GM18511 (cell line): ENCODE data around the gene ADNP.
"Not testable (repeated sequence)": the region's sequence is repeated elsewhere in the genome, so short reads cannot be mapped to it uniquely, and the experiment has no call there.

Experiments
- ATAC-seq: cut with Tn5 transposase; IDR thresholded peaks from one replicate; pipeline ENCODE4 v1.9.1; 2021; ENCODE audit warnings: mild to moderate bottlenecking, moderate library complexity; ENCODE audit not compliant: unreplicated experiment

ADNP gene

GRCh38 chr20:50903353-50904051 lies 27.7 kb downstream of the ADNP start:
- no peak for ATAC-seq

GRCh38 chr20:50901301-50901700 lies 29.9 kb downstream of the ADNP start:
- ATAC-seq, result no peak

GRCh38 chr20:50900261-50900660 lies 31.0 kb downstream of the ADNP start:
- no peak for ATAC-seq

- no peak for ATAC-seq
Observed at GRCh38 chr20:50898475-50898874, 32.8 kb downstream of the ADNP start.

- no peak for ATAC-seq
Observed at GRCh38 chr20:50895111-50895830, 36.0 kb downstream of the ADNP start.

GRCh38 chr20:50893620-50894019 lies 37.6 kb downstream of the ADNP start:
- ATAC-seq, result no peak

GRCh38 chr20:50892394-50892793 lies 38.8 kb downstream of the ADNP start:
- no peak for ATAC-seq

GRCh38 chr20:50891138-50891537 lies 40.1 kb downstream of the ADNP start:
- no peak for ATAC-seq

- ATAC-seq, result no peak
Observed at GRCh38 chr20:50887576-50887975, 43.7 kb downstream of the ADNP start.

GRCh38 chr20:50886184-50886790 lies 45.0 kb downstream of the ADNP start:
- no peak for ATAC-seq

- ATAC-seq, result no peak
Observed at GRCh38 chr20:50885781-50886180, 45.5 kb downstream of the ADNP start.

- ATAC-seq, result no peak
Observed at GRCh38 chr20:50885068-50885467, 46.2 kb downstream of the ADNP start.

GRCh38 chr20:50883856-50884255 lies 47.4 kb downstream of the ADNP start:
- ATAC-seq, result no peak

GRCh38 chr20:50881759-50882424 lies 49.3 kb downstream of the ADNP start:
- ATAC-seq, result not testable (repeated sequence)

GRCh38 chr20:50879649-50880550 lies 51.3 kb downstream of the ADNP start:
- ATAC-seq, result no peak

- no peak for ATAC-seq
Observed at GRCh38 chr20:50877232-50877743, 53.9 kb downstream of the ADNP start.

- ATAC-seq, result no peak
Observed at GRCh38 chr20:50876816-50877215, 54.4 kb downstream of the ADNP start.

GRCh38 chr20:50876063-50876685 lies 55.1 kb downstream of the ADNP start:
- ATAC-seq, result no peak

GRCh38 chr20:50874758-50875665 lies 56.2 kb downstream of the ADNP start:
- no peak for ATAC-seq
